HS-27A (cell line): ENCODE measurements around the gene MSANTD1.

Experiments
- DNase-seq: peaks from one replicate; pipeline ENCODE4 v3.0.0-alpha.2; 2012; ENCODE audit warnings: low read depth, missing footprints

MSANTD1 gene

GRCh38 chr4:3248178-3248480 is 830 bp upstream of the MSANTD1 start:
- DNase-seq = no peak

GRCh38 chr4:3249711-3250437 is 915 bp downstream of the MSANTD1 start:
- DNase-seq = no peak

- no peak for DNase-seq
These were observed 1.5 kb downstream of the MSANTD1 start for GRCh38 chr4:3250438-3250955.

- DNase-seq = no peak
These were observed 2.2 kb downstream of the MSANTD1 start for GRCh38 chr4:3250956-3251690.

- no peak for DNase-seq
These were observed 2.9 kb downstream of the MSANTD1 start for GRCh38 chr4:3251691-3252479.

- DNase-seq = no peak
These were observed 3.5 kb downstream of the MSANTD1 start for GRCh38 chr4:3252480-3252828.

- DNase-seq = no peak
These were observed 4.1 kb downstream of the MSANTD1 start for GRCh38 chr4:3252831-3253641.

GRCh38 chr4:3253808-3254207 is 4.8 kb downstream of the MSANTD1 start:
- no peak for DNase-seq

GRCh38 chr4:3254302-3255131 is 5.6 kb downstream of the MSANTD1 start:
- DNase-seq = no peak

- DNase-seq = no peak
These were observed 6.7 kb downstream of the MSANTD1 start for GRCh38 chr4:3255611-3256186.

GRCh38 chr4:3256230-3257102 is 7.5 kb downstream of the MSANTD1 start:
- no peak for DNase-seq

GRCh38 chr4:3257103-3257555 is 8.2 kb downstream of the MSANTD1 start:
- no peak for DNase-seq

GRCh38 chr4:3257556-3258482 is 8.9 kb downstream of the MSANTD1 start:
- no peak for DNase-seq

- no peak for DNase-seq
These were observed 12.7 kb downstream of the MSANTD1 start for GRCh38 chr4:3261411-3262207.

- no peak for DNase-seq
These were observed 13.5 kb downstream of the MSANTD1 start for GRCh38 chr4:3262208-3263052.

GRCh38 chr4:3263053-3263875 is 14.3 kb downstream of the MSANTD1 start:
- DNase-seq = no peak
